ENCODE results near the gene FMOD.
A peak's percentile ranks its signal among the peaks of the same experiment; 100 is the strongest.

Gene FMOD

DNA sequence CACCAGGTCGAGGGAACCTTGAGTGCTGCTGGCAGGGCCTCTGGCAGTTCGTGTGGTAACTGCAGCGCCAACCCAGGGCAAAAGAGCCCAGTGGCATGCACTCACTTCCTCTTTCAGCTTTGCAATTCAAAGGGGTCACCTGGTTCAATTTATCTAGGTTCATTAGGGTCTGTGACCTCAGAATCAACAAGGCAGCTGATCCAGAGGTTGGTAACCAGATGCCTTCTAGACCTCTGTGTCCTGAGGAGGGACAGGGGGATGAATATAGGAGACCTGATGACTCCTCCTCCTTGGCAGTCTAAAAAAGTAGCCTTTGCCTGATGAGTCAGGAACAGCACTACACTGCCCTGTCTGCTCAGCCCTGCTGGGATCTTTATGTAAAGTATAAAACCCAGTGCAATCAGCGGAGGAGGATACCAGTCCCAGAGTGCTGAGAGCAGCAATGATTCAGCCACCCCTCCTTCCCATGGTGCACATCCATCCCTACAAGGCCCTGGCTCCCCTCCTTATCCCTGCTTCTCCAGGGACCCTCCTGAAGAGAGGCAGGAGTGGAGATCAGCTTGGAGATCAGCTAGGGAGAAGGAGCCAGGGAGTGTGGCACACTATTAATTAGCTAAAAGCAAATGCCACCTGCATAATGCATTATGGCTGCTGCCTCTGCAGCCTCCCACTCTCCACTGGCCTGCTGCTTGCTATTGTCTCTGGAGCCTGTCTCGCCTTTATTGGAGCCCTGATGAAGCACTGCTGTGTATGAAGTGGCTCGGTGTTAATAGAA lies 11.2 kb upstream of the FMOD start:
- DNase-seq (ENCODE audit: low read depth in 2 of 2), result no peak

GRCh38 chr1:203360547-203361185 lies 9.7 kb upstream of the FMOD start:
- no peak for DNase-seq (ENCODE audit: low read depth in 2 of 2)

DNA sequence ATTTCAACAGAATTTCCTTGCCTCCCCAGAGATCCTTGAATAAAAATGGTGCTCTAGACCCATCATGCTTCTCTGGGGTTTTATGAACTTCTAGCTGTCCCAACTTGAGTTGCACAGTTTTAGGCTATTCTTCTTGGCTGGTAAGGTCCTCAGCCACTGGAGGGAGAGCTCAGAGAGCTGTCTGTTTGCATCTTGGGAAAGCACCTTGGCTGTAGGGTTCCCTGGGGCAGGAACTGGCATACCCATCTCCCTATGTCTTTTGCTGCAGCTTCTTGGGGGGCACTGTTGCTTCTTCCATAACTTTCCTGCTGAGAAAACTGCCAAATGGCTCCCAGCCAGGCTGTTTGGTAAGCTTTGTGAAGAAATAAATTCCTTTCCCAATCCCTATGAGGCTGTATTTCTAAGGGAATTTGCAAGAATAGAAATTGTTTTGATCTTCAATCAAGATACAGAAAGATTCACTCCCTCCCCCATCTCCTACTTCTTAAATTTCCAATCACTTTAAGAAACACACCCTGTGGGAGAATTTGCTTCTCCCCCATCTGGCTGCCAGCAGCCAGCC lies 8.2 kb upstream of the FMOD start:
- no peak for DNase-seq (ENCODE audit: low read depth in 2 of 2)

GRCh38 chr1:203354246-203354645 lies 3.3 kb upstream of the FMOD start:
- no peak for DNase-seq (ENCODE audit: low read depth in 2 of 2)

DNA sequence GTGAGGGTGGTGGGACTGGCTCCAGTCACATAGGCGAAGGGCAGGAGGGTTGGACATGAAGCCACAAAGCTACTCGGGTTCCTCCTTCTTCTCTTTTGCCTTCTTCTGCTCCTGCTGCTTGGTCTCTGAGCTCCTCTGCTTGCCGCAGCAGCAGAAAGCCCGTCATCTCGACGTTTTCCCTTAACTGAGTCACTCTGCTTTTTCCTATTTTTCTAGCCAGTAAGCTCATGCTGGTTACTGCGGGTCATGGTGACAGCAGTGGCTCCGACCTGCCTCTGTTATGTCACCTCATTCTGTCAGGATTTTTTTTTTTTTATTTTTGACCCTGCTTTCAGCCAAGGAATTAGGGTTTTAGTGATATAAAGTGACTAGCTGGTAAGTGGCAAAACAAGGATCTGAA lies 2.6 kb upstream of the FMOD start:
- DNase-seq (ENCODE audit: low read depth in 2 of 2), result no peak

- DNase-seq (ENCODE audit: low read depth in 2 of 2), result no peak
Observed at GRCh38 chr1:203349773-203350524, 973 bp downstream of the FMOD start.

- no peak for DNase-seq (ENCODE audit: low read depth in 2 of 2)
Observed at GRCh38 chr1:203349166-203349565, 1.8 kb downstream of the FMOD start.

DNA sequence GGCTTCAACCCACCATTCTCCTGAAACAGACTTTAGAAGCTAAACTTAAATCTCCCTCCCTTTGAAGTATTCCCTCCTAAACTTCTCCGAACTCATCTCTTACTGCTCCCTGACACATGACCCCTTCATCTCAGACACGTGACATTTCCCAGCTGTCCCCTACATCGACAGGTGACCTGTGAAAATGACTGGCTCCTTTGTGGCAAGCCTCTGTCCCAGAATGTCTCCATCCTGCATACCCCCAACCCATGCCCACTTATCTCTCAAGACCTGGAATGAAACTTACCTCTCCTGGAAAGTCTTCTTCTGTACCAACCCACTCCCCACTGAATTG lies 4.2 kb downstream of the FMOD start:
- DNase-seq (ENCODE audit: low read depth in 2 of 2), result no peak

- DNase-seq (ENCODE audit: low read depth in 2 of 2), result no peak
Observed at GRCh38 chr1:203346060-203346768, 4.7 kb downstream of the FMOD start.

DNA sequence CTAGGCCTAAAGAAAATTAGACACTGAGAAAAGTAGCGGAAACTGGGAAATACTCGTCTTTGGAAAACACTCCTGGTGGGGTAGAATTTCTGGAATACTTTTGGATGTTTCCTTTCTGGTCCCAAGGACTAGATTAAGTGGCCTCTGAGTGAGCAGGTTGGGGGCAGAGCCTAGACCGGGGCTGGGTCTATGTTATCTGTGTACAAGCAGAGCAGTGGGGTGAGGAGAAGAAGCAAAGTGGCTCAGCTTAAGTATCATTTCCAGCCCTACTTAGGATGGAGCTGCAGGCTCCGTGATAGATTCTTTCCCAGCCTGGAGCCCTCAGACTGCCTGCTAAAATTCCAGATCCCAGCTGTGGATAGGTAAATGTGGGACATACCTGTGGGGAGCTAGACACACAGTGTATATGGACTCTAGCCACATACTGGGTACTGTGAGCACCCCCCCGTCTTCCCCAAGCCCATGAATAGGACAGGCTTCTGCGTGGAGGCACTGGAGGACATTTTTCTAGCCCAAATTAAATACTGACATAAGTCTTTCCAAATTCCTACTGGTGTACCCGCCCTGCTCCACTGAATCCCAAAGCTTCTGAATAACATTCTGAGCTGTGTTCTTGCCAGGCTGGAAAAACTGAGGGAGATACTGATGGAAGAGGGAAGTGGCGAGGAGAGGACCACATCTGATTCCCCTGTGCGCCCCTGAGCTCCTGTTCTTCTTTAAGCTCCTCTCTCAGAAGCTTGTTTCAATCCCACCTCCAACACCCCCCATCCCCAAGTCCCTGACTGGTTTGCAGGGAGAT lies 6.8 kb downstream of the FMOD start:
- DNase-seq (ENCODE audit: low read depth in 2 of 2), result no peak

GRCh38 chr1:203342192-203342940 lies 8.6 kb downstream of the FMOD start:
- no peak for DNase-seq (ENCODE audit: low read depth in 2 of 2)

GRCh38 chr1:203340112-203340790 lies 10.7 kb downstream of the FMOD start:
- no peak for DNase-seq (ENCODE audit: low read depth in 2 of 2)

- peak in 1 of 2 donors; percentile 34 for DNase-seq (ENCODE audit: low read depth in 2 of 2)
Observed at GRCh38 chr1:203338335-203339036, 12.4 kb downstream of the FMOD start.

- DNase-seq (ENCODE audit: low read depth in 2 of 2), result no peak
Observed at GRCh38 chr1:203336097-203336496, 14.8 kb downstream of the FMOD start.

- DNase-seq (ENCODE audit: low read depth in 2 of 2), result no peak
Observed at GRCh38 chr1:203335503-203335902, 15.4 kb downstream of the FMOD start.

- DNase-seq (ENCODE audit: low read depth in 2 of 2), result no peak
Observed at GRCh38 chr1:203331224-203331623, 19.7 kb downstream of the FMOD start.

DNA sequence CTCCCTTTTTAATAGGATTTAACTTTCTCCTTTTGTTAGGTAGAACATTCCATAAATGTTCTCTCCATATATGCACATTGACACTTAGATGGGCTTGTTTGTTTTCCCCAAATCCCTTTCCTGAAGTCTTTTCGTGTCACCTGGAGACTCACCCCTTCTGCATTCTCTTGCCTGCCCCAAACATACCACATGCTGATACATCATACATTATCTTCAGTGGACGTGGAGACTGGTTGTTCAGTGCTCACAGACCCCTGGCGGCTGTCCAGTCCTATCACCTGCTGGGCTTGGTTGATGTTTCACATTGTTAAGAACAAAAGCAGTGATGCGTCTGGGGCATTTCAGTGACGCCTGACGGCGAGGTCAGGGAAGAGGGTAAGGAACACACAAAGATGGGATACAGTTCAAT lies 22.2 kb downstream of the FMOD start:
- DNase-seq (ENCODE audit: low read depth in 2 of 2), result no peak

DNA sequence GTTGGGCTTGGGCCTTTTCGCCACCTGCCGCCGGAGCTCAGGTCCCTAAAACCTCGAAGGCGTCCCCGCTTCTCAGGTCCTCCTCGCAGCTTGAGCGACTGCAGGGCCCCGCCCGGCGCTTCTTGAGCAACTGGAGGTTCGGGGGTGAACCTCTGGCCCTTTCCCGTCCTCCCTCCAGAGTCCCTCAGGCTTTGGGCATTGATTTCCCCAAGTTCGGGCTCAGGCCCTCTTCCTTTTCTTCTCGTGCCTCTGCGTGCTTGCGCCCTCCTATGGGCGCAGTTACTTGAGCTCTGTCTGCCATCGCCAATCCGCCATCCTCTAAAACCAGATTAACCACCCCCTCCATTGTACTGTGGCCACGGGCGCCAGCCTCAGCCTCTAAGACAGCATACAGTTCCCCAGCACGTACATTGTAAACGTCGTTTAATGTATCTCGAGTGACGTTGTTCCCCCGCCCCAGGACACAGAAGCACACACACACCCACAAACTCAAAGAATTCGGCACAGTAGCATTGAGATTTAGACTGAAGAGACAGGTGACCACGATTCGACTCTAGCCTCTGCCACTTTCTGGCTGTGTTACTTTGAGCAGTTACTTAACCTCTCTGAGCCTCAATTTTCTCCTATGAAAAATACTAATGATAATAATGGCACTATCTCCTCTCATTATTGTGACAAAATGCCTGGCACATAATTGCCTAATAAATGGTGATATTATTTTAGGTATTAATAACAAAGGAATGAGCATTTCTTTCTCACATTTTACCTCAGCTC lies 23.1 kb downstream of the FMOD start:
- peak in 1 of 2 donors; percentile 51 for DNase-seq (ENCODE audit: low read depth in 2 of 2)

All from stimulated activated CD8-positive, alpha-beta memory T cell treated with anti-CD3 and anti-CD28 coated beads, Interleukin-2, amount 100 ng/mL, for 48 hours (primary cell).